AG10803 (cell line): ENCODE results near the gene SELENOM.

Experiments used
- DNase-seq: peaks from one replicate; pipeline ENCODE4 v3.0.0; 2010; ENCODE audit warnings: low read depth
- H3K4me3 ChIP-seq: 2 replicates; pipeline ENCODE4 v1.5.1; 2011; ENCODE audit warnings: mild to moderate bottlenecking, low read length, control low read depth
- CTCF ChIP-seq: conservative IDR thresholded peaks from 2 replicates; pipeline ENCODE4 v1.5.1; 2011; ENCODE audit warnings: mild to moderate bottlenecking, low read length, control low read depth, inconsistent platforms

SELENOM gene

GRCh38 chr22:31140746-31141145 is 33.4 kb upstream of the SELENOM start:
- DNase-seq = no peak
- H3K4me3 ChIP-seq = no peak overlapping the region
- no peak for TF ChIP-seq CTCF

GRCh38 chr22:31139866-31140716 is 32.7 kb upstream of the SELENOM start, which contains the start of gene PLA2G3:
PLA2G3 (minus strand) TSS chr22:31140508; CDS start chr22:31140354, 154 bp downstream.
- no peak for DNase-seq
- no peak for TF ChIP-seq CTCF
- no peak within 1 kb of the TSS for H3K4me3 ChIP-seq

- no peak for DNase-seq
- no peak for TF ChIP-seq CTCF
- H3K4me3 ChIP-seq = no peak overlapping the region
These were observed 31.7 kb upstream of the SELENOM start for GRCh38 chr22:31139066-31139465.

GRCh38 chr22:31138126-31138525 is 30.8 kb upstream of the SELENOM start:
- no peak for DNase-seq
- no peak overlapping the region for H3K4me3 ChIP-seq
- TF ChIP-seq CTCF = no peak

GRCh38 chr22:31137721-31138120 is 30.4 kb upstream of the SELENOM start:
- TF ChIP-seq CTCF = no peak
- H3K4me3 ChIP-seq = no peak overlapping the region
- DNase-seq = no peak

- H3K4me3 ChIP-seq = no peak overlapping the region
- no peak for TF ChIP-seq CTCF
- DNase-seq = no peak
These were observed 29.3 kb upstream of the SELENOM start for GRCh38 chr22:31136711-31137110.

GRCh38 chr22:31136155-31136554 is 28.8 kb upstream of the SELENOM start:
- no peak for DNase-seq
- no peak for TF ChIP-seq CTCF
- no peak overlapping the region for H3K4me3 ChIP-seq
